HG03457 (cell line): ENCODE measurements around the gene RECQL5.

Source experiments
- ATAC-seq: cut with Tn5 transposase; IDR thresholded peaks from one replicate; pipeline ENCODE4 v1.9.1; 2021; ENCODE audit warnings: moderate number of reproducible peaks; ENCODE audit not compliant: unreplicated experiment

The RECQL5 gene

DNA sequence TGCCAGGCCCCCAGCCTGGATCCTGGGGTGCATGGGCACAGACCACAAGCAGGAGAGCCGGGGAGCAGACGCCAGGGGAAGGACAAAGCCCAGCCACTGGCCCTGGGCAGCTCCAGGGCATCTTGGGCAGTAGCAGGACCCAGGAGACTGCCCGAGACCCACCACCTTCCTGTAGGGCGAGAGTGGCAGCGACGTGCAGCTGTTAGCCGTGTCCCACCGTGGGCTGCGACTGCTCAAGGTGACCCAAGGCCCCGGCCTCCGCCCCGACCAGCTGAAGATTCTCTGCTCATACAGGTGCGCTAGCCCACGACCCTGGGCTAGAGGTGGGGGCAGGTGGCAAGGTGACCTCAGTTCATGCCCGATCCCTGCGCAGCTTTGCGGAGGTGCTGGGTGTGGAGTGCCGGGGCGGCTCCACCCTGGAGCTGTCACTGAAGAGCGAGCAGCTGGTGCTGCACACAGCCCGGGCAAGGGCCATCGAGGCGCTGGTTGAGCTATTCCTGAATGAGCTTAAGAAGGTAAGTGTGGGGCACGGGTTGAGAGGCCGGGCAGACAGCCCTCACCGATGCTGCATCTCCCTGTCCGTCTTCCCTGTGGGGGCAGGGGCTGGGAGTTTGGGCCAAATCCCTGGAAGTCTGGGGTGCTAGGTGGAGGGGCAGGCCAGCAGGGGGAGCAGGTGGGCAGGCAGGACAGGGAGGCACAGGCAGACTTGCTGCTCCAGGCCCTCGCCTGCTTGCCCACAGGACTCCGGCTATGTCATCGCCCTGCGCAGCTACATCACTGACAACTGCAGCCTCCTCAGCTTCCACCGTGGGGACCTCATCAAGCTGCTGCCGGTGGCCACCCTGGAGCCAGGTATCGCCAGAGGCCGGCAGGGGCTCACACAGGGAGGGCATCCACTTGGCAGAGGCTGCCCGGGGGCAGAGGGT lies 47.2 kb downstream of the RECQL5 start:
- no peak for ATAC-seq

DNA sequence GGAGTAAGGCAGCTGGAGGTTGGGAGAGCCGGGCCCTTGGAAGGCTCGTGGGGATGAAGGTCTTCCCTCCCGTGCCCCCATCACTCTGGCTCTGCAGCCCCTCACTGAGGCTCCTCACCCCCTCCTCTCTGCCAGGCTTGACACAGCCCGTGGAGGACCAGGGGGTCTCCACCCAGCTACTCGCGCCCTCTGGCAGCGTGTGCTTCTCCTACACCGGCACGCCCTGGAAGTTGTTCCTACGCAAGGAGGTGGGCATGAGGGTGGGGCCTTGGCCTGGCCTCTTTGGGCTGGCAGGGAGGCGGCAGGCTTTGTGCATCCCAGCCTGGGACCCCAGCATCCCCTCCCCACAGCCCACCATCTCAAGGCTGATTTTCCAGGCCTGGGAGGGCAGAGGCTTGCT lies 49.3 kb downstream of the RECQL5 start:
- no peak for ATAC-seq

DNA sequence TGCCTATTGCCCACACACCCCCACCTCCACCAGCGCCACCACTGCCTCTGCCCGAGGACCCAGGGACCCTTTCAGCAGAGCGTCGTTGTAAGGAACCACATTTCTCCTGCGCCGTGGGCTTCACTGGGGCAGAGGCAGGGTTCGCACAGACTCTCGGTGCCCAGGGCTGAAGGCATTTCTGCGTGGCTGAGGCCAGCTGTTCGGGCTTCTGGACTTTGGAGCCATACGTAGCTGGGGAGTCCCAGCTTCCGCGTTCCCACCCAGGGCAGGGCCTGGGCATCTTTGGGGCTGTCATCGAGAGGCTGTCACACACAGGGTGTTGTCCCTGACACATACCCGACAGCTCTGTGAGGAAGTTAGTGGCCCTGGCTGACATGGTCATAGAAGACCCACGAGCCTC lies 49.7 kb downstream of the RECQL5 start:
- ATAC-seq = no peak

DNA sequence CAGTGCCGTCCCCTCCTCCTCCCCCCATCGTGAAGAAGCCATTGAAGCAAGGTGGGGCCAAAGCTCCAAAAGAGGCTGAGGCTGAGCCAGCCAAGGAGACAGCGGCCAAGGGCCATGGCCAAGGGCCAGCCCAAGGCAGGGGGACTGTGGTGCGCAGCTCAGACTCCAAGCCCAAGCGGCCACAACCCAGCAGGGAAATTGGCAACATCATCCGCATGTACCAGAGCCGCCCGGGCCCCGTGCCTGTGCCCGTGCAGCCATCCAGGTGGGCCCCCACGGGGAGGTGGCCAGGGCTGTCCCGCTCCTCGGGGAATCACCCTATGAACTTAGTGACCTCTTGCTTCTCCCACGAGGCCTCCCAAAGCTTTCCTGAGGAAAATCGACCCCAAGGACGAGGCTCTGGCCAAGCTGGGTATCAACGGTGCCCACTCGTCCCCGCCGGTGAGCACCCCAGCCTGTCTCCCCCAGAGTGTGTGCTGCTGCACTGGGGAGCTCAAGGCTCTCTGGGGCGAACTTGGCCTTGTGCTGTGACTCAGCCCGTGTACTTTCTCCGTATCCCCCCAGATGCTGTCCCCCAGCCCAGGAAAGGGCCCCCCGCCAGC lies 50.3 kb downstream of the RECQL5 start:
- no peak for ATAC-seq

DNA sequence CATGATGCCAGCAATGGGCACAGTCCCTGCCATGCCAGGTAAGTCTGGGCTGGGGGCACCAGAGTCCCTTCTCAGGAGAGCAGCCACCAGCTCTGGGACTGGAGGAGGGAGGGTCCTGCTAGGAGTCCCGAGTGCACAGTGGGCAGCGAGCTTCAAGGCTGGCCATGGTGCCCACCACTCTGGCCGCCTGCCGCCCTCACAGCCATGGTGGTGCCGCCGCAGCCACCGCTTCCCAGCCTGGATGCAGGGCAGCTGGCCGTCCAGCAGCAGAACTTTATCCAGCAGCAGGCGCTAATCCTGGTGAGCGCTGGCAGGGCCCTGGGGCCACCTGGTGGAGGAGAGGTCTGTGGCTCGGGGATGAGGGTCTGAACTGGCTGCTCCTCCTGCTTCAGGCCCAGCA lies 51.7 kb downstream of the RECQL5 start:
- no peak for ATAC-seq

DNA sequence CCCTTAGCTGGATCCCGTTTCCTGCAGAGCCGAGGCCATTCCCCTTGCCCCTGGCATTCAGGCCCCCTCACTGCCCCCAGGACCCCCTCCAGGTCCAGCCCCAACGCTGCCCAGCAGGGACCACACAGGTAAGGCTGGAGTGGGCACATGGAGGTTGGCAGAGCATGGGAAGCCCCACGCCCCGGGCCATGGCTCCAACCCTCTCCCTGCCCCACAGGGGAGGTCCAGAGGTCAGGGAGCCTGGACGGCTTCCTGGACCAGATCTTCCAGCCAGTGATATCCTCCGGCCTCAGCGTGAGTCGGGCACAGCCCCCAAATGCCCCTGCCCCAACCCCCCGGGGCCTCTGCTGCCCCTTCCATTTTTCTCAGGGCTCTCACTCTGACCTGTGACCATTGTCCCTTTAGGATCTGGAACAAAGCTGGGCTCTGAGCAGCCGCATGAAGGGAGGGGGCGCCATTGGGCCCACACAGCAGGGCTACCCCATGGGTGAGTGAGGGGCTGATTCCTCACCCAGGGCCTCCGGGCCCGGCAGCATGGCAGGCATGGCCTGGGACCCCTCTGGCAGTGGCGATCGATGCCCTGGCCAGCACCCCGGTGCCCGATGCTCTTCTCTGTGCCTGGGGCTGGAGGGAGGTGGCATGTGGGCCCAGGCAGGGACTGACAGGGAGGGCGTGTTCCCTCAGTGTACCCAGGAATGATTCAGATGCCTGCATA lies 52.2 kb downstream of the RECQL5 start:
- no peak for ATAC-seq

DNA sequence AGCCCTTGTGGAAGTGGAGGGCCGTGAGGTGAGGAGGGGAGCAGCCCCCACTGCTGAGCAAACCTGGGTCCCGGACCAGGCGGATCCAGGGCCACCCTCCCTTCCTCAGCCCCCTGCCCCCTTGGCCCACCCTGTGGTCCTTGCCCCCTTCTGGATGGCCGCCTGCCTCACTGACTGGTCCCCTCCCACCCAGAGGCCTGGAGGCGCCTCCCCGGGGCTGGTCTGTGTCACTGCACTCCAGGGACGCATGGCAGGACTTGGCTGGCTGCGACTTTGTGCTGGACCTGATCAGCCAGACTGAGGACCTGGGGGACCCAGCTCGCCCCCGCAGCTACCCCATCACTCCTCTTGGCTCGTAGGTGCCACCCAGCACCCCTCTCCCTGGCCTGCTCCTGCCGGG lies 52.9 kb downstream of the RECQL5 start:
- no peak for ATAC-seq

DNA sequence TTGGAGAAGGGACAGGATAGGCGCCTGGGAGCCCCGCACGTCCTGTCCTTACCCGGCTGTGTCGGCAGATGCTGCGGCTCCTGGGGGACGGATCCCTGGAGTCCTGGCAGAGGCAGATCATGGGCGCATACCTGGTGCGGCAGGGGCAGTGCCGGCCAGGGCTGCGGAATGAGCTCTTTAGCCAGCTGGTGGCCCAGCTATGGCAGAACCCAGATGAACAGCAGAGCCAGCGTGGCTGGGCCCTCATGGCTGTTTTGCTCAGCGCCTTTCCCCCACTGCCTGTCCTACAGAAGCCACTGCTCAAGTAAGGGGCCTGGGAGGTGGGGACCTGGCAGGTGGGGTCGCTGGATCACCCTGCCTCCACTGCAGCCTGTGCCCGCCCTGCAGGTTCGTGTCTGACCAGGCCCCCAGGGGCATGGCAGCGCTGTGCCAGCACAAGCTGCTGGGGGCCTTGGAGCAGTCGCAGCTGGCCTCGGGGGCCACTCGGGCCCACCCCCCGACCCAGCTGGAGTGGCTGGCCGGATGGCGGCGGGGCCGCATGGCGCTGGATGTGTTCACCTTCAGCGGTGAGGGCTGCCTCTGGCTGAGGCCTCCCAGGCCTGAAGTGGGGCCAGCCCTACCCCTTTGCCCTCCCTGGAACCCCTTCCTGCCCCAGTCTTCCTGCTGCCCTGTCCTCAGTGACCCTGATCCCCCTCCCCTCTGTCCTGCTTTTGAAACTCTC lies 53.9 kb downstream of the RECQL5 start:
- no peak for ATAC-seq

DNA sequence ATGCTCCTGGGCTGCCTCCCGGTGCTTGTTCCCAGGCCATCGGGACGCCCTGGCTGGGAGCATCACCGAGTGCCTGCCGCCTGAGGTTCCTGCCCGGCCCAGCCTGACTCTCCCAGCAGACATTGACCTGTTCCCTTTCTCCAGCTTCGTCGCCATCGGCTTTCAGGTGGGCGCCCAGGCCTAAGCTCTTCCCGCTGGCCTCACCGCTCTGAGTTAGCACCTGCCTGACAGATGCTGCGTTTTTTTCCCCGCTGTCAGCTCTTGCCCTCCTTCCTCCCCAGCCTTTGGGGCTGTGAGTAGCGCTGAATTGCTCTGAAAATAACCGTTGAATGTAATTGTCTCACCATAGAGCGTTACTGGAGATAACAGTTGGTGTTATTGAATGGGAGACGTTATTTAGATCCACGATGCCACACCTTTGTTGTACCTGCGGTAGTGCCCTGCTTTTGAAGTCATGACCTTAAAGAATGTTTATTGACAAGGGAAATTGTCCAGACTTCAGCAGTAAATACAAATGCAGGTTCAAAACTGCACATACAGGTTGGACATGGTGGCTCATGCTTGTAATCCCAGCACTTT lies 55.0 kb downstream of the RECQL5 start:
- ATAC-seq = no peak

DNA sequence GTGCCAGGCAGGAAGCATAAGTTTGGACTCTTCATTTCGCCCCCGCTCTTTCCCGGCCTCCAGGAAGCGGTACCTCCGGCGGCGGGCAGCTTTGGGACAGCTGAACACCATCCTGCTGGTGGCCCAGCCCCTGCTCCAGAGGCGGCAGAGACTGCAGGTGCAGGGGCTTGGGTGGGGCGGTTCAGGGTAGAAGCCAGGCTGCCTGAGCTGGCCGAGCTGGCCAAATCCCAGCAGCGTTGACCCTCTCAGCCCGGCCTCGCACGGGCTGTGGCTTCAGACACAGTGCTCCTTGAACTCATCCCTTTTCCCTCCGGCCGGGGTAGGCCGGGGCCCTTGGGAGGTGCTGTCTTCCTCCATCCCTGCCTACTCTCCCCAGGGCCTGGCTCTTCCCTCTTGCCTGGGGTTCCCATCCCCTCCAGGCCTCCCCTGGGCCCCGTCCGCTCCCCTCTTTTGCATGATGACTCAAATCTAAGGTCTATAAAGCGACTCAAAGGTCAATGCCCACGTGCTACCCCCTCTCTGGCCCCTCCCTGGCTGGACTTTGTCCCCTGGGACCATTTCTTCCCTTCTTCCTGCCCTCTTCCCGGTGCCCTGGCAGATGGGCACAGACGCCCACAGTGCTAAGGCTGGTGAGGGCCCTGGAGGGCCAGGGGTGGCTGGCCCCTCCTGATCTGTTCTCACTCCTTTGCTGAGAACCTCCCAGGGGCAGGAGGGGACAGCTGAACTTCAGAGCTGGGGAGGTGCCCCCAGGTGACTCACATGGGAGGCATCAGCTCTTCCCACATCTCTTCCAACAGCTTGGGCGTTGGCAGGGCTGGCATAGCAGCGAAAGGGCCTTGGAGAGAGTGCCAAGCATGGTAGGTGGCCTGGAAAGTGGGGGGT lies 56.6 kb downstream of the RECQL5 start:
- ATAC-seq = no peak

DNA sequence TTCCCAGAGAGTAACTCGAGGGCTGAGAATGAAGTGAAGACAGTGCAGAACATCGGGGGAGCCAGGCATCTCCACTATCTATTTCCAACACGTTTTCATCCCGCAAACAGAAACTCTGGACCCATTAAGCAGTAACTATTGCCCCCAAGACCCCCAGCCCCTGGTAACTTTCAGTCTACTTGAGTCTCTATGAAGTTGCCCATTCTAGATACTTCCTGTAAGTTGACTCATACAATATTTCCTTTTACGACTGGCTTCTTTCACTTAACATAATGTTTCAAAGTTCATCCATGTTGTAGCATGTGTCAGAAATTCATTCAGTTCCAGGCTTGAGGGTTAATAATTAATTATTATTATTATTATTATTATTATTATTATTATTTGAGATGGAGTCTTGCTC lies 59.9 kb downstream of the RECQL5 start:
- ATAC-seq = no peak

DNA sequence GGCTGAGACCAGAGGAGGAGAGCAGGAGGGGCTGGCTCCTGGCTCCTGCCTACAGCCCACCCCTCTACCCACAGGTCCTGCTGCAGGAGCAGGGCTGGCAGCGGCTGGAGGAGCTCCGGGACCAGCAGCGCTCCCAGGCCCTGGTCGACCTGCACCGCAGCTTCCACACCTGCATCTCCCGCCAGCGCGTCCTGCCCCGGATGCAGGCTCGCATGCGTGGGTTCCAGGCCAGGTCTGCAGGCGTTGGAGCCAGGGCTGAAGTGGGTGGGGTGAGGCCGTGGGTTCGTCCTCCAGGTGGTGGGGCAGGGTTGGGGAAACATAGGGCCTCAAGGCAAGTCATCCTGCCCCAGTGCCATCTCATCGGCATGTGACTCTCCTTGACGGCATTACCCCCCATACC lies 61.2 kb downstream of the RECQL5 start:
- ATAC-seq = no peak

DNA sequence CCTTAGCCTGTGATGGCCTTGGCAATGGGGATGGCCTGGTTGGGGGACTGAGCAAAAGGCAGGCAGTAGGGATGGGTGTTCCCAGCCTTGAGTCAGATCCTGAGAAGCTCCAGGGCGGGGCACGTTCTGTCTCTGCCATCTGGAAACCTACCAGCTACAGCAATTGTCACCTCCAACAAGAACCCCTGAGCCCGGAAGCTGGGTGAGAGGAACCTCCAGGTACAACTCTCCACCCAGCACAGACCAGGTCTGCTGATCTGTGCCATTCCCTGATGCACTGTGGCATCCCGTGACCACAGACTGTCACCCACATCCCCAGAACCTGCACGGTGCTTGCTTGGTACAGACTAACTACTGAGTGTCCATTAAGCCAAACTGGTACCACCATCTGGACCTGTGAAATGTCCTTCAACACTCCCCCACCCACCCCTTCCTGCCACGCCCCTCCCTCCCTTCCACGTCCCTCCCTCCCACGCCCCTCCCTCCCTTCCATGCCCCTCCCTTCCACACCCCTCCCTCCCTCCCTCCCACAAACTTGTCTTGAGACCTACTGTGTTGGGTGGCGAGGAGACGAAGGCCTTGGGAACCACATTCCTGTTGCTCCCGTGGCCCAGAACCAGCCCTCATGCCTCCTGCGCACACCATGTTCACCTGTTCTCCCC lies 62.8 kb downstream of the RECQL5 start:
- no peak for ATAC-seq

DNA sequence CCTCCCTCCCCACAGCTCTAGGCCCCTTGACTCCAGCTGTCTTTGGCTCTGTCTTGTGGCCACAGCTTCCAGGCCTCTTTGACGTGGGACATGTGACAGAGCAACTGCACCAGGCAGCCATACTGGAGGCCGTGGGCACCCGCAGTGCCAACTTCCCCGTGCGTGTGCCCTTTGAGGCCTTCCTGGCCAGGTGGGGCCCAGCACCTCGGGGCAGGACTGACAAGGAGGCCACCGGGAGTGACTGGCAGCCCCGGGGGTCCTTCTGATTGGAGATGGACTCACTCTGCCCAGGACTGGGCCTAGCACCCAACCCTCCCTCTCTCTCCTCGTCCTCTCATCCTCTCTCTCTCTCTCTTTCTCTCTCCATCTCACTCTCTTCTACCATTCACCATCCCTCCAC lies 63.8 kb downstream of the RECQL5 start:
- ATAC-seq = no peak

DNA sequence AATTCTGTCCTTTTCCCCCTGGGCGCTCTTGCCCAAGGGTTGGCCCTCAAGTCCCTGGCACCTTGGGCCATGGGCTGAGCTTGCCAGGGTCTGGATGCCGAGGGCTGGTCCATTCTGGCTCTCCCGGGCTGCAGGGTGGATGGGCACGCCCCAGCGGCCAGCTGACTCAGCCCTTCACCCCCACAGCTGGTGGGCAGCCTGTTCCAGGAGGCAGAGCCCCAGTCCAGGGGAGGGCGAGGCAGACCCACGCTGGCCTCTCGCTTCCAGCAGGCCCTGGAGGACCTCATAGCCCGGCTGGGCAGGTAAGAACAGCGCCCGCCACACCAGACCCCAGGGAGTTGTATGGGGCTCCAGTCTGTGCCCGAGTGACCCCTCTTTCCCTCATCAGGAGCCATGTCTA lies 64.3 kb downstream of the RECQL5 start:
- no peak for ATAC-seq

DNA sequence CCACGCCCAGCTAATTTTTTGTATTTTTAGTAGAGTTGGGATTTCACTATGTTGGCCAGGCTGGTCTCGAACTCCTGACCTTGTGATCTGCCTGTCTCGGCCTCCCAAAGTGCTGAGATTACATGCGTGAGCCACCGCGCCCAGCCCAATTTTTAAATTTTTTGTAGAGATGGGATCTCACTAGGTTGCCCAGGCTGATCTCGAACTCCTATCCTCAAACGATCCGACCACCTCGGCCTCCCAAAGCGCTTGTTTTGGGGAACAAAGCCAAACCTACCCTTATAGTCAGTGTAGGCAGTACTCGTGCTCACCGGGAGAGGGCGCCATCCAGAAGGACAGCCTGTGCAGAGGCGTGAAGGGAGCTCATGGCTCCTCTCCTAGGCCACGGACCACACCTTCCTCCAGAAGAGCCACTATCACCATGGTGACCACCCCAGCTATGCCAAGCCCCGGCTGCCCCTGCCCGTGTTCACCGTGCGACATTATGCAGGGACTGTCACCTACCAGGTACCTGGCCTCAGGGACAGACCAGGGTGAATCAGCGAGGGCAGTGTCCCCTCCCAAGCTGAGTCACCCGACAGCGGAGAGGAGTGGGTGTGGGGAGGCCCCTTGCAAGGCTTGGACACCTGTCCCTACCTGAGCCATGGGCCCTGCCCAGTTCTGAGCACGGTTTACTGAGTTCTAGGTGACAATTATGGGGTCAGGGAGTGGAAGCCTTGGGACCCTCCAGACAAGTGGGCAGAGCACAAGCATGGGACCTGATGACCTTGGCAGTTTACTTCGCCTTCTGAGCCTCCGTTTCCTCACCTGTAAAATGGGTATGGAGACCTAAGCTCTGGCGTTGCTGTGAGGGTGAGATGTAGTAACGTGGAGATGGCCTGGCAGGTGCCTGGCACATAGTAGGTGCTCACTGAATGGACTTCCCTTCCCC lies 65.6 kb downstream of the RECQL5 start:
- no peak for ATAC-seq

DNA sequence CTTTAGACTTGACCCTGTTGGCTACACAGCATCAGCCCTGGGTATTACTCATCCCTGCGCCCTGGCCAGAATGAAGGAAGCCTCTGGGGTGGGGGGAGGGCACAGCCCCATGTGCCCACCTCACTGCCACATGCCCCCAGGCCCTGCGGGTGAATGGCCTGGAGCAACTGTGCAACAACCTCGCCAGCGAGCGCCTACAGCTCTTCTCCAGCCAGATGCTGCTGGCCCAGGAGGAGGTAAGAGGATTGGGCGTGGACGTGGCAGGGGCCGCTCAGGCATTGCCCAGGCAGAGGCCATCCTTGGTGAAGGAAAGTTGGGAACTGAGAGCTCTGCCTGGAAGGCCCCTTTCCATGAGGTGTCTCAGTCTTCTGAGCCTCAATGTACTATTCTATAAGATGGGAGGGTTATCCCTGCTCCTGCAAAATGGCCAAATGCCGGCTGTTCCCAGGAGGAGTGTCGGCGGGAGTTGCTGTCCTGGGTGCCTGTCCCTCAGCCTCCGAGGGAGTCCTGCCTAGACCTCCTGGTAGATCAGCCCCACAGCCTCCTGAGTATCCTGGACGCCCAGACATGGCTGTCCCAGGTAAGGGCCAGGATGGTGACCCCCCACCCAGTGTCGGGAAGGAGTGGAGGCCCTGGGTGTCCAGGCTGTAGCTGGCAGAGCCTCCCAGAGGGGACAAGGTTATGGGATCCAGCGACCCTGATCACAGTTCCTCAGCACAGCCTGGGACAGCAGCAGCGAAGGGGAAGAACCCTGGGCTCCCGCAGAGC lies 70.5 kb downstream of the RECQL5 start:
- no peak for ATAC-seq

DNA sequence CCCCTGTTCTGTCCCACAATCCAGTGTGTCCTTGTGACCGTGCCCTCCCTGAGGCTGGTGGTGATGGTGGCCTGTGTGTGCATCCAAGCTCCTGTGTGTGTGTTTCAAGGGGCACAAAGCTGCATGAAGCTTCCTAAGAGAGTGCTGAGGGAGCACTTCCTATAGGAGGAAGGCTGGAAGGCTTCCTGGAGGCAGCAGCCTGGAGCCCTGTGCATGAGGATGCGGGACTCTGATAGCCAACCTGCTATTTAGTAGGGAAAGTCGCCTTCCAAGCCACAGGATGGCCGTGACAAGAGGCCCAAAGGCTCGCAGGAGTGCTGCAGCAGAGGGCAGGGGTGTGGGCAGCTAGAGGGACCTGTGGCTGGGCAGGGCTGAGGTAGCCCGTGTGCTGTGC lies 71.0 kb downstream of the RECQL5 start:
- no peak for ATAC-seq
